ENCODE measurements around the gene CEP57. TPM values are rescaled to one million over a fixed set of nuclear protein-coding genes. Genes with fewer than 3 reads are reported as not detected.

The CEP57 gene
- total RNA-seq, 1 experiment from 2014 or later, result 58.7 TPM

- Mint-ChIP-seq H3K4me3 (ENCODE audit: low read depth, unreplicated experiment) (peak overlapping the region; percentile 73), H3K4me1 (ENCODE audit: low read depth, unreplicated experiment) (peaks cover 38% of the 10 kb centered on the region), H3K36me3 (ENCODE audit: insufficient read depth, unreplicated experiment) (peaks cover 59% of the 10 kb centered on the region), H3K9me3 (ENCODE audit: low read depth, unreplicated experiment) (no peaks in the 10 kb centered on the region), H3K27me3 (ENCODE audit: unreplicated experiment) (no peaks in the 10 kb centered on the region), H3K27ac (ENCODE audit: unreplicated experiment) (peak overlapping the region; percentile 60)
- intact Hi-C loops (cut with micrococcal nuclease; ENCODE audit: unreplicated experiment), result loop anchor here (5.0 kb wide), 1 partner anchor 600 kb away; the partner anchor contains the start of gene JRKL
- no peak for DNase-seq
- CTCF ChIA-PET, result no interaction called here
- no TSS peak for BruUV-seq (replicated peaks)
- no peak for TF ChIP-seq CTCF (IDR thresholded peaks at IDR 0.05; ENCODE audit: unreplicated experiment)
Measured at GRCh38 chr11:95792200-95792599, 1.9 kb downstream of the CEP57 start.

GRCh38 chr11:95792700-95793099 lies 2.4 kb downstream of the CEP57 start:
- Mint-ChIP-seq H3K27ac (ENCODE audit: unreplicated experiment) (peak overlapping the region; percentile 38), H3K27me3 (ENCODE audit: unreplicated experiment) (no peaks in the 10 kb centered on the region), H3K36me3 (ENCODE audit: insufficient read depth, unreplicated experiment) (peaks cover 57% of the 10 kb centered on the region), H3K9me3 (ENCODE audit: low read depth, unreplicated experiment) (no peaks in the 10 kb centered on the region), H3K4me1 (ENCODE audit: low read depth, unreplicated experiment) (peaks cover 38% of the 10 kb centered on the region), H3K4me3 (ENCODE audit: low read depth, unreplicated experiment) (peak overlapping the region; percentile 73)
- CTCF ChIA-PET, result interaction anchor here (0.7 kb wide), 1 partner anchor 816 kb away, joined by 3 read pairs; no protein-coding TSS in a partner anchor
- intact Hi-C loops (cut with micrococcal nuclease; ENCODE audit: unreplicated experiment), result loop anchor here (5.0 kb wide), 1 partner anchor 600 kb away; the partner anchor contains the start of gene JRKL
- TF ChIP-seq CTCF (IDR thresholded peaks at IDR 0.05; ENCODE audit: unreplicated experiment), result no peak
- DNase-seq, result no peak
- no TSS peak for BruUV-seq (replicated peaks)

GRCh38 chr11:95793116-95793515 lies 2.8 kb downstream of the CEP57 start:
- Mint-ChIP-seq H3K4me3 (ENCODE audit: low read depth, unreplicated experiment) (peak overlapping the region; percentile 73), H3K27ac (ENCODE audit: unreplicated experiment) (peak overlapping the region; percentile 38), H3K4me1 (ENCODE audit: low read depth, unreplicated experiment) (peaks cover 35% of the 10 kb centered on the region), H3K9me3 (ENCODE audit: low read depth, unreplicated experiment) (no peaks in the 10 kb centered on the region), H3K27me3 (ENCODE audit: unreplicated experiment) (no peaks in the 10 kb centered on the region), H3K36me3 (ENCODE audit: insufficient read depth, unreplicated experiment) (peaks cover 53% of the 10 kb centered on the region)
- no peak for TF ChIP-seq CTCF (IDR thresholded peaks at IDR 0.05; ENCODE audit: unreplicated experiment)
- BruUV-seq (replicated peaks), result no TSS peak
- CTCF ChIA-PET, result interaction anchor here (0.7 kb wide), 1 partner anchor 817 kb away, joined by 3 read pairs; no protein-coding TSS in a partner anchor
- intact Hi-C loops (cut with micrococcal nuclease; ENCODE audit: unreplicated experiment), result loop anchor here (5.0 kb wide), 1 partner anchor 599 kb away; the partner anchor contains the start of gene JRKL
- no peak for DNase-seq

- intact Hi-C loops (cut with micrococcal nuclease; ENCODE audit: unreplicated experiment), result loop anchor here (5.0 kb wide), 1 partner anchor 598 kb away; the partner anchor contains the start of gene JRKL
- H3K4me1 Mint-ChIP-seq (ENCODE audit: low read depth, unreplicated experiment), result peaks cover 30% of the 10 kb centered on the region
- H3K36me3 Mint-ChIP-seq (ENCODE audit: insufficient read depth, unreplicated experiment), result peaks cover 44% of the 10 kb centered on the region
- H3K9me3 Mint-ChIP-seq (ENCODE audit: low read depth, unreplicated experiment), result no peaks in the 10 kb centered on the region
- no peak for DNase-seq
- peak overlapping the region; percentile 75 for H3K27ac Mint-ChIP-seq (ENCODE audit: unreplicated experiment)
- no TSS peak for BruUV-seq (replicated peaks)
- no peaks in the 10 kb centered on the region for H3K27me3 Mint-ChIP-seq (ENCODE audit: unreplicated experiment)
- H3K4me3 Mint-ChIP-seq (ENCODE audit: low read depth, unreplicated experiment), result peak overlapping the region; percentile 73
- CTCF ChIA-PET, result no interaction called here
- TF ChIP-seq CTCF (IDR thresholded peaks at IDR 0.05; ENCODE audit: unreplicated experiment), result no peak
Measured at GRCh38 chr11:95794086-95794485, 3.8 kb downstream of the CEP57 start.
